Erythroblast (primary cell): ENCODE data around the gene CDC14A.
"Not testable (repeated sequence)": the region's sequence is repeated elsewhere in the genome, so short reads cannot be mapped to it uniquely, and the experiment has no call there.

Source experiments
- DNase-seq, 2 experiments: peaks; one replicate each; lab custom pipeline; 2025; lab: John Stamatoyannopoulos, UW
- GATA1 ChIP-seq: IDR thresholded peaks from 2 replicates; pipeline ENCODE4 v1.6.1; 2011; ENCODE audit warnings: low read depth, mild to moderate bottlenecking, control low read depth, low read length, moderate library complexity
- POLR2A ChIP-seq: IDR thresholded peaks from 2 replicates; pipeline ENCODE4 v1.6.1; 2011; ENCODE audit warnings: mild to moderate bottlenecking, low read length

CDC14A gene

GRCh38 chr1:100323419-100324106 is 28.7 kb upstream of the CDC14A start:
- DNase-seq = no peak
- TF ChIP-seq POLR2A = no peak
- no peak for TF ChIP-seq GATA1

GRCh38 chr1:100325415-100326324 is 26.6 kb upstream of the CDC14A start:
- TF ChIP-seq POLR2A (no peak), GATA1 (no peak)
- DNase-seq = no peak

DNA sequence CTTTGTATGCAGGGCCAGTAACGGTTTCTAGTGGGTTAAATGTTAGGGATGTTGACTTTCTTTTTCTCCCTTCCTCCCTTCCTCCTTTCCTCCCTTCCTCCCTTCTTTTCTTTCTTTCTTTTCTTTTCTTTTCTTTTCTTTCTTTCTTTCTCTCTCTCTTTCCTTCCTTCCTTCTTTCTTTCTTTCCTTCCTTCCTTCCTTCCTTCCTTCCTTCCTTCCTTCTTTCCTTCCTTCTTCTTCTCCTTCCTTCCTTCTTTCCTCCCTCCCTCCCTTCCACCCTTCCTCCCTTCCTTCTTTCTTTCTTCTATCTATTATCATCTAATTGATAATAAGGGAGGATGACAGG is 26.0 kb upstream of the CDC14A start:
- DNase-seq = not testable (repeated sequence)

- no peak for DNase-seq
- TF ChIP-seq POLR2A = no peak
- TF ChIP-seq GATA1 = no peak
Measured at GRCh38 chr1:100328133-100328532, 24.2 kb upstream of the CDC14A start.

DNA sequence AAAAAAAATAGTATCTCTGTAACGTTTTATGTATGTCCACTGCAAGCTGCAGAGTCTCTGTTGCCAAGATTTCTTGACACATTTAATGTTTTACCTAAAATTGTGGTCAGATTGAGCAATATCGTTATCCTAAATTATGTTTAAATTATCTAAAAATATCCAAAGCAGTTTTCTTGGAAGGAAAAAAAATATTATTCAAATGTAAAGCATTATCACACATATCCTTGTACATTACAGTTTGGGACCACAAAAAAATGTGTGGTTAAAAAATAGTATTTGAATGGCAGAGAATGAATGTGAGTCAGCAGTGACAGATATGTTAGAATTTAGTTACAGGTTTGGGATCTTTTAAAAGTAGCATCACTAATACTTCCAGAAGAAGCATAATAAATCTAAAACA is 21.2 kb upstream of the CDC14A start:
- not testable (repeated sequence) for DNase-seq

GRCh38 chr1:100332331-100332730 is 20.0 kb upstream of the CDC14A start:
- no peak for DNase-seq
- no peak for TF ChIP-seq GATA1
- no peak for TF ChIP-seq POLR2A

GRCh38 chr1:100335436-100335835 is 16.9 kb upstream of the CDC14A start:
- peak; percentile 14 to 24 for DNase-seq

GRCh38 chr1:100337878-100338277 is 14.4 kb upstream of the CDC14A start:
- DNase-seq = peak in 1 of 2 experiments; percentile 11

More at GRCh38 chr1:100335436-100335835, 16.9 kb upstream of the CDC14A start:
- TF ChIP-seq POLR2A (no peak), GATA1 (no peak)

DNA sequence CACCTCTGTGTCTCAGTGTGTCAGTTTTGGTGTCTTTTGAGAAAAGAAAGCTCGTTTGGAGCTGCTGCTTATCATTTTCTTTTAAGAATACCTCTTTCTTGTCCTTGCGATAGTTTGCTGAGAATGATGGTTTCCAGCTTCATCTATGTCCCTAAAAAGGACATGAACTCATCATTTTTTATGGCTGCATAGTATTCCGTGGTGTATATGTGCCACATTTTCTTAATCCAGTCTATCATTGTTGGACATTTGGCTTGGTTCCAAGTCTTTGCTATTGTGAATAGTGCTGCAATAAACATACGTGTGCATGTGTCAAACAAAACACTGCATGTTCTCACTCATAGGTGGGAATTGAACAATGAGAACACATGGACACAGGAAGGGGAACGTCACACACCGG is 12.6 kb upstream of the CDC14A start:
- DNase-seq = not testable (repeated sequence)

DNA sequence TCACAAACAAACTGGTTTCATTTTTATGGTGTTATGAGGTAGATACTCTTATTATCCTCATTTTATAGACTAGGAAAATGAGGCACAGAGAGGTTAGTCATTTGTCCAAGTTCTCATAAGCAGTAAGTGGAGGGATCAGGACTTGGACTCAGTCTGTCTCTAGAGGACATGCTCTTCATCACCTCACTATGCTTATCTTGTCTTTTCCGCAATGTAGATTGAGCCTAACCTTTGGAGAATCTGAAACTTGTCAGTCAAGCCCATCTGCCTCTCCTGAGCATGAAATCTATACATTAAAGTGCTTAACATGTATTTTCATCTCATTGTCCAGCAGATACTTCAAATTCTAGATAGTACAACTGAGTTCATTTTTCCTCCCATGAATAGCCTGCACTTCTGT is 11.8 kb upstream of the CDC14A start:
- DNase-seq = no peak
- TF ChIP-seq POLR2A = no peak
- no peak for TF ChIP-seq GATA1

GRCh38 chr1:100342348-100342747 is 10.0 kb upstream of the CDC14A start:
- peak in 1 of 2 experiments; percentile 7 for DNase-seq
- TF ChIP-seq GATA1 = no peak
- TF ChIP-seq POLR2A = no peak

GRCh38 chr1:100343897-100344296 is 8.4 kb upstream of the CDC14A start:
- DNase-seq = no peak

DNA sequence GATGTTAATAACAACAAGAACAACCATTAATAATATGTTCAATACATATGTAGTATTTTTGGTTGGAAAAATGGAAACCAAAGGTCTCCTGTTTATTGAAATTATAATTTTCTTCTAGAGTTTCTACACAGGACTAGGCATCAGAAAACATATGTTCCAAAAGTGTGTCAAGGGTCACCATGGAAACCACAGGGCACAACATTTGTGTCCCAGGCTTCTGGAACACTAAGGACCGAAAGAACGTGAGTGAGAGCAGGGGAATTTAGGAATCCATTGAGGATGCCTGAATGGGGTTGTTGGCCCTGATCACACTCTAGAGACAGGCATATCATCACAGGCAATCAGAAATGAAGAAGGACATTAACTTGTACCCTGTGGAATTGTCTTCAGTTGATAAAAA is 7.5 kb upstream of the CDC14A start:
- DNase-seq = peak; percentile 18 to 23
- TF ChIP-seq GATA1 (no peak), POLR2A (no peak)

More at GRCh38 chr1:100343897-100344296, 8.4 kb upstream of the CDC14A start:
- no peak for TF ChIP-seq POLR2A

DNA sequence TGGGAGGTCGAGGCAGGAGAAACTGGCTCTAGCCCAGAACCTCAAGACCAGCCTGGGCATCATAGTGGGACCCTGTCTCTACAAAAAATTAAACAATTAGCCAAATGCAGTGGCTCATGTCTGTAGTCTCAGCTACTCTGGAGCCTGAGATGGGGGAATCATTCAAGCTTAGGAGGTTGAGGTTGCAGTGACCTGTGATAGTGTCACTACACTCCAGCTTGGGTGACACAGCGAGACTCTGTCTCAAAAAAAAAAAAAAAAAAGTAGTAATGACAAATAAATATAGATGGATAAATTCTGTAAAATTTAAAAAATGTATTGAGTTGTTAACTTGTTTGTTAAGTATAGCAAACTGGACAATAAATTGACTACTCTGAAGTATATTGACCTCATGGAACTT is 5.9 kb upstream of the CDC14A start:
- DNase-seq = peak; percentile 23 to 59
- no peak for TF ChIP-seq GATA1
- TF ChIP-seq POLR2A = no peak
